Amniotic stem cell (primary cell): Measurements from ENCODE around the gene CRTAC1.
A peak's percentile ranks its signal among the peaks of the same experiment; 100 is the strongest.

Experiments
- DNase-seq: peaks from one replicate; lab custom pipeline; 2025; lab: John Stamatoyannopoulos, UW

CRTAC1 gene

GRCh38 chr10:97923476-97923875 lies 106.9 kb downstream of the CRTAC1 start:
- no peak for DNase-seq

DNA sequence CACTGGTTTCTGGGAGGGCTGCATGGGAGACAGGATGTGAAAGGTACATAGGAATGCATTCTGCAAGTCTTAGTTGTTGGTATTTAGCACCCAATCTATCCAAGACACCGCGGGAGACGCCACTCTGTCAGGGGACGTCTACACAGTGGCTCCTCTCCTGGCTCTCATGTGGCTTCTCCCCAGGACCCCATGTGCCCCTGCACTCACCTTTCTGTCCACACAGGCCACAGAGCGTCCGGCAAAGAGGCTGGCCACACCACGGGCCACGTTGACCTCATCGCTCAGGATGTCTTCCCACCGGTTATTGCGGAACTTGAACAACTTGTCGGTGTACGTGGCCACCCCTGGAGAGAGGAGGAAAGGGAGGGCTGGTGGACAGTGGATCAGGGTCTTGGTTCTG lies 107.4 kb downstream of the CRTAC1 start:
- no peak for DNase-seq

DNA sequence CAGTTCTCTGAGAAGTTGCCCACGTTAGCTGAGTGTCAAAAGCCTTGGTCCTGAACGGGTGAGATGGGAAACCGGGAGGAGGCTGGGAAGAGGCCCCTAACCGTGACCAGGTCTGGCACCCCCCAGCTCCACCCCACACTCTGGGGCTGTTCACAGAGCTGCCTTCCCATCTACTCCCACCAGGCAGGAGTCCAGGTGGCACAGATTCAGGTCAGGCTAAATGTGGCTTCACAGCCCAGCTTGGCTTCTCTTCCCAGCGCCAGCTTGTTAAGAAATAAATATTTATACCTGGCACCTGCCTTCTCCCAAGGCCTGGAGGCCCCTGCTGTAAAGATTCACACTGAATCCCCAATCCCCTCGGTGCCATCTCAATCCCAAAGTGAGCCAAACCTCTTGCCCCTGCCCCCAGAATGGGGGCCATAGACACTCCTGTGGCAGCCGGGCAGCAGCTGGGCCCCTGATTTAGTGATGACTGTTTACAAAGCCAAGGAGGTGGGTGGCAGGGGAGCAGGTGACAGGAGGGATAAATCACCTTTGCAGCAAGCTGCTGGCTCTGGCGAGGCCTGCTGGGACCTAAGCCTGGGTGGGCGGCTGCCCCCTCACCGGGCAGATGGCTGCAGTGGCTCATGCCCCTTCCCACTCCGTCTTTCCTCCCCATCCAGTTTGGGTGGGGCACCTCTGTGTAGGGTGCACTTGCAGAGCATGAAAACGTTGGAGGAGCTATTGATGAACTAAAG lies 108.2 kb downstream of the CRTAC1 start:
- DNase-seq: no peak

DNA sequence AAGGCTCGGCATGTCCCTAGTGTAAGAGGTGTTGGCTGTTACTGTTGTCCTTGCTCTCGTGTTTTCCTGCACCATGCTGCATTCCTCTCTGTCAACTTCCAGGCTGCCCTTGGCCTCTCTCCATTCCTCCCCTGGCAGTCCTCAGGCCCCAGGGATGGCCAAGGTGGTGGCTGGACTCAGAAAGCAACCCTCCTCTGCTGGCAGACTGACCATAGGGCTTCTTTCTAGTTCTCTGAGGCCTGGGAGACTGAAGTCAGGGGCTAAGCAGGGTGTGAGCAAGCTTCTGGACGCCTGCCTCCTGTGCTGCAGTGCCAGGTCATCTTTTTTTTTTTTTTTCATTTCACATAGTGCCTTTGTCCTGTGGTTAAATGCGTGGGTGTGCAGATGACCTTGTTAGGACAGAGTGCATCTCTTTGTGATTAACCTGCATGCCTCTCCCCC lies 108.8 kb downstream of the CRTAC1 start:
- no peak for DNase-seq

GRCh38 chr10:97920865-97921264 lies 109.6 kb downstream of the CRTAC1 start:
- DNase-seq: no peak

DNA sequence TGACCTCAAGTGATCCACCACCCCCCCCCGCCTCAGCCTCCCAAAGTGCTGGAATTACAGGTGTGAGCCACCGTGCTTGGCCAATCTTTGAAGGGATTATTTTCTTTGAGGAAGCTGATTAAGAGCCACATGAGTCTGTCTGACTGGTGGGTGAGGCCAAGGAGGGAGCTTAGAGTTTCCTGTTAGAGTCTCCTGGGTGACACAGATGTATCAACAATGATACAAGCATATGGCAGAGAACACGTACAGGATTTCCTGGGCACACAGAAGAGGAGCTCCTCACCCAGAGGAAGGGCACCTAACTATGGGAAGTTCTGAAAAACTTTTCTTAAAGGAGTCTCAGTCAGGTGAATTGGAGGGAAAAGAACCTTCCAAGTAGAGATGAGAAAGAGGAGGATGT lies 111.4 kb downstream of the CRTAC1 start:
- no peak for DNase-seq

- DNase-seq: no peak
Measured at GRCh38 chr10:97916586-97916985, 113.8 kb downstream of the CRTAC1 start.

DNA sequence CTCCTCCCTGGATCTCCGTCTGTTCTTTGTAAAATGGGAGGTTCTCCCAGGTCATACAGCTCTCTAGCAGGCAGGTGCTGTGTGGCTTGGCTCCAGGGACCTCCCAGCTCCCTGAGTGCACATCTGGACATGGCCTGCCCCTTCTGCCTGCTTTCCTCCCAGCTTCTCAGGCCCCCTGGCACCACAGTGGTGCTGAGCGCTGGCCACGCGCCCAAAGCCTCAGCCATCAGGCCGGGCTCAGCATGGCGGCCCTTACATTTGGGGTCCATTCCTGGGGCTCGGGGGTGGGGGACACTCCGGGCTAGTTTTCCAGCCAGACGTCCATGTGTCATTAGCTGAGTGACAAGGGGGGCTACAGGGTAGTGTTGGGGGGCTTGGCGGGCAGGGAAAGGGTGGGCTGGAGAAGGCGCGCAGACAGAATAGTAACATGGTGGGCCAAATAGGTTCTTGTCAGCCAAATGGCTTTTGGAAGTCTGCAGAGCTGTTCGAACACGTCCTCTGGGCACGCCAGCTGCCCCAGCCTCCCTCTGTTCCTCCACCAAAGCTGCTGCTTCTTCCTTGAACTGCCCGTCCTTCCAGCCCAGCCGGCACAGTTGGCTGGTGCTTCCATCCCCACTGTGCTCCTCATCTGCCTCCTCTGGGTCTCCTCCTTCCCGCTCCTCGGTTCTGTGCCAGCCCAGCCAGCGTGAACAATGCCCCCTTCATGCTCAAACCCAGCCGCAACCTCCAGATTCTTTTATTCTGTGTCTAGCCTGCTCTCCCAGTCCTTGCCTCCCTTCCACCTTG lies 114.9 kb downstream of the CRTAC1 start:
- DNase-seq: no peak

- DNase-seq: peak; percentile 1
Measured at GRCh38 chr10:97914837-97915211, 115.6 kb downstream of the CRTAC1 start.

DNA sequence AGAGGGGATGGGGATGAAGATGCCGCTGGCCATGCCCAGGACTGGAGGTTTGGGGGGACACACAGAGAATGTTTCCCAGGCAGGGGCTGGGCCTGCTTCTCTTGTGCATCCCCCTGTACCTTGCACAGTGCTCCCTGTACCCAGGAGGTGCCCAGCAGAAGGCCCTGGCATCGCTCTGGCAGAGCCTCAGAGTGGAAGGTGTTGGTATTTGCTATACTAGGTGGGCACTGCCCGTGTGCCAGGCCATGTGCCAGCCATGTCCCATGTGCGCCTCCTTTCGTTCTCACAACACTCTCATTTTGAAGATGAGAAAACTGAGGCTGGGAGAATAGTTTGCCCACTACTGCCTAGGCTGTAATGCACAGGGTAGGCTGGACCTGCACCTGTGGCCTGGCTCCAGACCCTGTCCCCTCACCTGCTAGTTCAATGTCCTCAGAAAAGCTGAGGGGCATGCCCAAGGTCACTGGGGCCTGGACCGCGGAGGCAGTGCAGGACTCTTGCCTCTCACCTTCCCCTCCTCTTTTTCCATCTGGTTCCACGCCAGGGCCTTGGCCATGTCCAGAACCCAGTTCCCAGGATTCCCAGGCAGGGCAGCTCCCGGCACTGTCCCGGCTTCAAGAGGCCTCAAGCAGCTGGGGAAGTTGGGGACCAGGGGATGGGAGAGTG lies 116.1 kb downstream of the CRTAC1 start:
- no peak for DNase-seq

DNA sequence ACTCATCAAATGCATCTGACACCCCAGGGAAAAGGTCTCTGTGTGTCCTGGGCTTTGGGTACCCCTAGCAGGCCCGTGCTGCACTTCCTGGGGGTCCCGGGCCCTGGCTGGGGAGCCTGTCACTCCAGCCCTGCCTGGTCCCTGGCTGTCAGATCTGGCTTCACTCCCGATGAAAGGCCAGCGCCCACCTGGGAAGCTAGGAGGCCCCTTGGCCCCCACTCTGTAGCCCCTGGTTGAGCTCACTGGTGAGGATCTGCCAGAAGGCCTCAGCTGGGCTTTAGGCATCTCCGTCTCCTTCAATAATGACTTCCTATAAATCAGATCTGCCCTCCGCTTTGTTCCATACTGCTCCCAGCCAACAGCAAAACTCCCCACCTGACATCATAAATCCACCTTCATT lies 116.8 kb downstream of the CRTAC1 start:
- DNase-seq: no peak

DNA sequence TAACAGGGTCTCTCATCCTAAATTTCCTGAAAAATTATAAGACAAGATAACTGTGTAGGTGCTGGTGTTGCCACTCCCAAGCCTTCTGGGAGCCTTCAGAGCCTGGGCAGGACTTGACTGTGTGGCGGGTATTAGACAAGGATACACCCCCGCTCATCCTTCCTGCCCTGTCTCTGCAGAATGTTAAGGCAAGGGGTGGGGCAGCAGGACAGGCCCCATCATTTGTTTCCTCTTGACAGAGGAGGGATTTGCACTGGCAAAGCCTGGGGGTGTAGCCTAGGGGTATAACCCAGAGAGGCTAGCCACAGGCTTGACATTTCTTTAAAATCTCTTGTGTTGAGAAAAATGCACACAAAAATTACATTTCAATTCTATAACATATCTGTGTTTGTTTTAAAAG lies 117.2 kb downstream of the CRTAC1 start:
- no peak for DNase-seq

GRCh38 chr10:97911217-97911616 lies 119.2 kb downstream of the CRTAC1 start:
- DNase-seq: no peak

- no peak for DNase-seq
Measured at GRCh38 chr10:97910661-97911060, 119.8 kb downstream of the CRTAC1 start.

DNA sequence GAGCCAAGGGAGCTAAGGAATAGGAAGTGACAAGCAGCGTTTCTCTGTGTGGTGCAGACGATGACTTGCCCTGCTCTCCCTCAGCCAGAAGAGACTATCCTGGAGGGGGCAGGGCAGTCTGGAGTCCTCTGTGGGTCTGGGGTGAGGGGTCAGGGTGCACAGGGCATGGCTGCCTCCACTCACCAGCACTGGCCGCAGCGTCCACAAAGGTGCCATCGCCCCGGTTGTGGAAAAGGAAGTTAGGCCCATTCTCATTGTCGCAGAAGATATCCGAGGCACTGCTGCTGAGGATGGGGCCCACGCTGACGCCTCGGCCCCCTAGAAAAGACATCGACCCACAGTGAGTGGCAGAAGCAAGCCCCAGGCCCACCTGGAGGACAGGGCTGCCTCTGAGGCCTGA lies 122.6 kb downstream of the CRTAC1 start:
- DNase-seq: no peak

DNA sequence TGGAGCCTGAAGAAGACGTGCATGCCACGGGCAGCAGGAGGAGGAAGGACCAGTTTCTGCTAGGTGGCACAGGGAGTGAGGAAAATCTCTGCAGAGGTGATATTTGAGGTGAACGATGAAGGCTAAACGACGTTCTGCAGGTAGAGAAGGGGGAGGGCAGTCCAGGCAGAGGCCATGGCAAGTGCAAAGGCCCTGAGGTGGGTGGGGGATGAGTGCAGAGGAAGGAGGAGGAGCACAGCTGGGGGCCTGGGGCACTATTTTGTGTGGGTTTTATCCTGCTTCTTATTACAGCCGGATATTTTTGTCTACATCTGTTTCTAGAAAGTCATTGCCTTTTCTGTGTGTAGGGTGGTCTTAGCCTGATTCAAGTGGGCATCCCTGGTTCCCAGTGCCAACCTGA lies 123.2 kb downstream of the CRTAC1 start:
- DNase-seq: no peak

DNA sequence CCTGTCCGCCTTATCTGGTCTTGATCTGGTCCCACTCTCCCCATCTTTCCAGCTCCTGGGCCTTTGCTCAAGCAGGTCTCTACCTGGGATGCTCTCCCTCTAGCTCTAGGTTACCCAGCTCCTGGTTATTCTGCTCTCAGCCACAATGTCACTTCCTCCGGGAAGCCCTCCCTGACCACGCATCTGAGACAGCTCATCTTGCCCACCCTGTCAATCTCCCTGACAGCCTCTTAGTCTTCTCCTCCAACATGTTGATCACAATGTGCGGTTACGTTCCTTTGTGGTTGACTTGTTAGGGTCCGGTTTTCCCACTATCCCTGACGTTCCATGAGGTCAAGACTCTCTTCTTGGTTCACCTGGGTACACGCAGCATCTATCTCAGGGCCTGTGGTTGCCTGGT lies 125.1 kb downstream of the CRTAC1 start:
- no peak for DNase-seq

DNA sequence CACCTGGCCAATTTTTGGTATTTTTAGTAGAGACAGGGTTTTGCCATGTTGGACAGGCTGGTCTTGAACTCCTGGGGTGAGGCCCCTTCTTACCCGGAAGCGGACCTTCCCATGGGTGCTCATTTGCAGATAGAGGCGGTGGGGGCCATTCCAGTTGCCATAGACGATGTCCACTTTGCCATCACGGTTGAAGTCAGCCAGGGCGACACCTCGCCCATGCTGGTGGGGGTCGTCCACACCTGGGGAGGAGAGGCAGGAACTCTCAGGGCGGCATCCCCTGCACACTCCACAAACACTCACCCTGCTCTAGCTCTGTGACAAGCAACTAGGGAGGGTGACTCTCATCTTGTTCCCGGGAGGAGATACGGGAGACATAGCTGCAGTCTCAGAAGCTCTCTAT lies 125.8 kb downstream of the CRTAC1 start:
- no peak for DNase-seq

DNA sequence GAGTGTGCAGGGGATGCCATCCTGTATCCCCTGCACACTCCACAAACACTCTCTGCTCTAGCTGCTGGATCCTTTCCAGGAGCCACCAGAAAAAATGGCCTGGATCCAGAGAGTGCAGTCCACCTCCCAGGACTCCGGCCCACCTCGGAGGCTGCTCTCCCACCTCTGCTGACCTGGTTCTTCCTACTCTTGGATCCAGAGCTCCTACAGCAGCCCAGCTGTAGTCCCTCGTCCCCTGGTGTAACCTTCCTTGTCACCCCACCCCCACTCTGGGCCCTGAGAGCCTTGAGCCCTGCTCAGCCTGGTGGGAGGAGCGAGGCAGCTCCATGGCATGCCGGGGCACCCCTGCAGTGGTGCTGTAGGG lies 126.4 kb downstream of the CRTAC1 start:
- no peak for DNase-seq

- no peak for DNase-seq
Measured at GRCh38 chr10:97903128-97904017, 127.0 kb downstream of the CRTAC1 start.

DNA sequence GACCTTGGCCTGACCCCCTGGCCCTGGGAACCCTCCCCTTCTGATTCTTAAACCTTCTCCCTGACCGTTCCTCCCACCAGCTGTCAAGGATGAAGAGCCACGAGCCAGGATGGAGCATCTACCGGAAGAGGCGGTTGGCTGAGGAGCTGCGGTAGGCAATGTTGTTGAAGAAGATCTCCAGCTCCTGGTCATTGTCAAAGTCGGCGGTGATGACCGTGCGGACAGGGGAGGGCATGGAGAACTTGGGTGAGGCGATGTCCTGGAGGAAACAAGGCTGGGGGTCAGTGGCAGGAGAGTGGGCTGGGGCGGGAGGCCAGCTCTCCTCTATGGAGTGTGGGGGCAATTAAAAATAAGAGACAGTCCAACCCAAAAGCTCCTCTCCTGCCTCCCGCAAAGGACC lies 129.0 kb downstream of the CRTAC1 start:
- DNase-seq: no peak

DNA sequence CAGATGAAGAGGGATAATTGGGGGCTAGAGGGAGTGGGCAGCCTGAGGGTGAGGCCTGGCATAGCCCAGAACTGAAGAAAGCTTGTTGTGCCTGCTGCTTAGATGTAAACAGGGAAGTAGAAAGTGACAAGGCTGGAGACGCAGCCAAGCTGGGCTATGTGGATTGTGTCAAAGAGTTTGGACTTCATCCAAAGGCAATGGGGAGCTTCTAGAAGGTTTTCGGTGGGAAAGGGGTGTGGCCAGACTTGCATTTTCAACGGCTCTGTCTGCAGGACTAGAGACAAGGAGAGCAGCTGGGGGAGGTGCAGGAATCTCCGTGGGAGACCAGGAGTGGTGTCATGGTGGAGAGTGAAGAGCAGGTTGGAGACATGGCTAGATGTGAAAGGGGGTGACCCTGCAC lies 132.0 kb downstream of the CRTAC1 start:
- DNase-seq: no peak
